Stimulated activated CD4-positive, alpha-beta T cell treated with anti-CD3 and anti-CD28 coated beads, Interleukin-4, amount 100 ng/mL, for 1 hour (primary cell): ENCODE results near the gene TBC1D17.
"Not testable (repeated sequence)": the region's sequence is repeated elsewhere in the genome, so short reads cannot be mapped to it uniquely, and the experiment has no call there.

Source experiments
- DNase-seq: peaks from one replicate; pipeline ENCODE4 v3.0.0-alpha.2; 2020

Gene TBC1D17

DNA sequence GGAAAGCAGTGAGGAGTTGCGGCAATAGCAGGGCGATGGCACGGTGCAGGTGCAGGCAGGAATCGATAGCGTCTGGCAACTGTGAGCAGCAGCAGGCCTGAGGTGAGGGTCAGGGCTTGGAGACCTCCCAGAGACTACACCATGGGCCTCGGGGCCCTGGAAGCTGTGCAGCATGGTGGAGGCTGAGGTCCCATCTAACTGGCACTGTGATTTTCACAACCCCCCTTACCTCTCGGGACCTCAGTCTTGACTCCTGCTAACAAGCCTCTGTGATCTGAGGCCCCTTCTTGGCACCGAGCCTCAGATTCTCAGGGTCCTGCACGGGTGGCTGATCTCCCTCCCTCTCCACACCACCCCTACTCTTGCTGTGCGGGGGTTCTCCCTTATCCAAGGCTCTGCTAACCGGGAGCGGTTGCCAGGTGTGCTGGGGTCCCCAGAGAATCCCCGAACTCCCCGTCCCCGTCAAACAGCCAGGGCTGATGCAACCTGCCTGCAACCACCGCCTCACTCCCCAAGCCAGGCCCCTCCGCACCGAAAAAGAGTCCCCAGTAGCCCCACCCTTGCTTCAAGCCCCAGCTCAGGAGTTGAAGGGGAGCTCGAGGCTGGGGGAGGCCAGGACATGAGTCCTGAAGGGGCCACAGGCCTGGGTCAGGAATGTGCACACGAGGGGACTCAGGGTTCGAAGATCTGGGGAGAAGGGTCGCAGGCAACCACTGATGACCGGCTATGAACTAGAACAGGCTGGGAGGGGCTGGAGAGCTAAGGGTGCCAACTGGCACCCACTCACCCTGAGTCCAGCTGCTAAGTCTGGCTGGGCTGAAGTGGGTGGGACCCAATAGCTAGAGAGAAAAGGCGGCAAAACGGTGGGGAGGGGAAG lies 46.7 kb downstream of the TBC1D17 start:
- no peak for DNase-seq

DNA sequence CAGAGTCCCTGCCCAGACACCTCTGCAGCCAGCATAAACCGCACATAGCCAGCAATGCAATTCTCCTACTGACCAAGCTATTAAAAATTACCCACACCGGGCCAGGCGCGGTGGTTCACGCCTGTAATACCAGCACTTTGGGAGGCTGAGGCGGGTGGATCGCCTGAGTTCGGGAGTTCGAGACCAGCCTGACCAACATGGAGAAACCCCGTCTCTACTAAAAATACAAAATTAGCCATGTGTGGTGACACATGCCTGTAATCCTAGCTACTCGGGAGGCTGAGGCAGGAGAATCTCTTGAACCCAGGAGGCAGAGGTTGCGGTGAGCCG lies 47.3 kb downstream of the TBC1D17 start:
- not testable (repeated sequence) for DNase-seq

GRCh38 chr19:49925486-49925885 lies 48.0 kb downstream of the TBC1D17 start:
- DNase-seq = no peak

GRCh38 chr19:49926515-49926914 lies 49.0 kb downstream of the TBC1D17 start:
- no peak for DNase-seq

DNA sequence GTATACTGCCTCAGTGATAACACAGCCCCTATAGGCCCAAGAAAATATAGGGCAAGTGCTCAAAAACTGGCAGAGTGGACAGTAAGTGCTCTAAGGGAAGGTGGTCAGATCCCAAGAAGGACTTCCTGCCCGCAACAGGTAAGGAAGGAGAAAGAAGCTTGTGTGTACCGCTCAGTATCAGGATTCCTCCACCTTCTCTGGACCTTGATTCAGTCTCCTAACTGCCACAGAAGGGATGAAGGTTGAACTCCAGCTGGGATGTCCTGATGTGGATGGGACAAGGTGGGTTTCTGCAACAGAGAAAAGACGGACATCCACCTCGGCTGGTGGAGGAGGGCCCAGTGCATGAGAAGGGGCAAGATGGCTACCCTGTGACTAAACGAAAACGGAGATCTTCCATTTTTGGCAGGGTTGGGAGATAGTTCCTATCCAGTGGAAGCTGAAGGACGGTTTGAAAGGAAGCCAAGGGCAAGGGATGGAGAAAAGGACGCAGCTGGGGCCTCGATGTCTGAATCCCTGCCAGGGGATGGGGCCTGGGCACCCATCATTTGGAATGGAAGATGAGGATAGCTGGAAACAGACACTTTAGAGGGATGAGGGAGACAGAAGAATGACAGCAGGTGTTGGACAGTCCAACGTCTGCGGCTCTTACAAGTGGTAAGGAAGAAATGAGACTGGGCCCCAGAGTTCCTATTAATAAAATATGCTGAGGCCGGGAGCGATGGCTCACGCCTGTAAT lies 50.2 kb downstream of the TBC1D17 start:
- DNase-seq = no peak

- DNase-seq = peak; percentile 95
Measured at GRCh38 chr19:49929121-49929610, 51.7 kb downstream of the TBC1D17 start, which contains the start of the genes ATF5 and NUP62. Gene ATF5, plus strand, starts transcription at chr19:49929205. Its CDS starts 1,646 bp downstream, at chr19:49930851. Gene NUP62, minus strand, starts transcription at chr19:49929504. Its CDS starts 19,697 bp downstream, at chr19:49909807.

DNA sequence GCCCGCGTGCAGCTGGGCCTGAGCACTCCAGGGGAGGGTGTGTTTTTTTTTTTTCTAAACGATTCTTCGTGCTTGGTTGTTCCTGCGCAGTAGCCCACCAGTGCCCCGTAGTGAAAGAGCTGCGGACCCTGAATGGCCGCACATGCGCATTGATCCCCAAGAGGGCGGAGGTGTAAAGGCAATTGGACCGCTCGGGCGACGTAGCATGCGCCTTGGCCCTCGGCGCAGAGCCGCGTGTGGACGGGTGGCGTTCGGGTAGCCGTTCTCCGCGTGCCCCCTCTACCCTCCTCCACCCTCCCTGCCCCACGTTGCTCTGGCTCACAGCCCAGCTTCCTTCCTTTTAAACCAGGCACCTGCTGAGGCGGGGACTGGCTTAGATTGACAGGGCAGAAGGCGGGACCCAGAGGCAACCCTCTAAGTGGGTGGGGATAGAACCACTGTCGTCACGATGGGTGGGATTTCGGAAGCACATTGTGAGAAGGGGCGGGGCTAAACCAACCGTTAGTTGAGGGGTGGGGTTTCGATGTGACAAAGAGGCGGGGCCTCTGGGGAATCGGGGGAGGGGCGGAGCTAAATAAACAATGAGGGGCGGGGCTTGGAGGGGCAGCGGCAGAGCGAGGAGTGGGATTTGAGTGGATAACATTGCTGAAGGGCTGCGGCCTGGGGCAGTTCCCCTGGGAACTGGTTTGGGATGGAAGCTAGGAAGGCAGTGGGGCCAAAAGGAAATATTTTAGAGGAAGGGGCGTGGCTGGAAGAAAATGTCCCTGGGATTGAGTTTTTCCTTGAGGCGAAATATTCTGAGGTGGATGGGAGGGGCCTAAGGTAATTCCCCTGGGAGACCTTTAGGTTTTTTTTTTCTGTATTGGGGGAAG lies 52.3 kb downstream of the TBC1D17 start:
- peak; percentile 88 for DNase-seq

- no peak for DNase-seq
Measured at GRCh38 chr19:49930483-49931011, 53.0 kb downstream of the TBC1D17 start.

DNA sequence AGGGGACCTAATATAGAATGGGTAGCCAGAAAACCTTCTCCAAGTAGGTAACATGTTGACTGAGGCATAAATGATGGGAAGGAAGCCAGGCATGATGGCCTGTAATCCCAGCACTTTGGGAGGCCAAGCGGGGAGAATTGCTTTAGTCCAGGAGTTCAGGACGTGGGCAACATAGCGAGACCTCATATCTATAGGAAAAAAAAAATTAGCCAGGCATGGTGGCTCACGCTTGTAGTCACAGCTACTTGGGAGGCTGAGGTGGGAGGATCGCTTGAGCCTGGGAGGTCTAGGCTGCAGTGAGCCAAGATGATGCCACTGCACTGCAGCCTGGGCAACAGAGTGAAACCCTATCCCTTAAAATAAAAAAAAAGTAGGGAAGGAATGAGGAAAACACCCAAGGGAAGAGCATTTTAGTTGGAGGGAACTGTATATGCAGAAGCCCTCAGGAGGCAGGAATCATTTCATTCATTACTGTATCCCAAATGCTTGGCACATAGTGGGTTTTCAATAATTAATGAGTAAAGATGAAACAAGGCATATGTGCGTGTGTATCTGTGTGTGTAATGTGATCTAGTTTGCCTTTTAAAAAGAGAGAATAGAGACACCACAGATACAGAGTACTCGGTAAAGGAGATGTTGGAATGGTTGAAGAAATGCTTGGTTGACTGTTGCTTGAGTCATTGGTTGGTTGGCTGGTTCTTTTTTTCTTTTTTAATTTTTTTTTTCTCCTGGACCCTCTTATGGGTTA lies 54.0 kb downstream of the TBC1D17 start:
- DNase-seq = no peak

DNA sequence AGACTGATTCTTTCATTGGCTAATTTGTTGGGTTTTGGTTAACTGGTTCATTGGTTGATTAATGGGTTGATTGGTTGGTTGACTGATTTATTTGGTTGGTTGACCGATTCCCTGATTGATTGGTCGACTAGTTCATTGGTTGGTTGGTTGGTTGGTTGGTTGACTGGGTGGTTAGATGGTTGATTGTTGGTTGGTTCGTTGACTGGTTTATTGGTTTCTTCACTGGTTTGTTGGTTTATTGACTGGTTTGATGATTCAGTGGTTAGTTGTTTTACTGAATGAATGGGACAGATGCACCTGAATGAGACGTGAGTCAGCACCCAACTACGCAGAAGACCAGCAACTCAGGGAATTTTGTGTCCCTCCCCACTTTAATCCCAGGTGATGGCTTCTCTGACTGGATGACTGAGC lies 54.5 kb downstream of the TBC1D17 start:
- DNase-seq = no peak

- DNase-seq = no peak
Measured at GRCh38 chr19:49932731-49933131, 55.2 kb downstream of the TBC1D17 start.

DNA sequence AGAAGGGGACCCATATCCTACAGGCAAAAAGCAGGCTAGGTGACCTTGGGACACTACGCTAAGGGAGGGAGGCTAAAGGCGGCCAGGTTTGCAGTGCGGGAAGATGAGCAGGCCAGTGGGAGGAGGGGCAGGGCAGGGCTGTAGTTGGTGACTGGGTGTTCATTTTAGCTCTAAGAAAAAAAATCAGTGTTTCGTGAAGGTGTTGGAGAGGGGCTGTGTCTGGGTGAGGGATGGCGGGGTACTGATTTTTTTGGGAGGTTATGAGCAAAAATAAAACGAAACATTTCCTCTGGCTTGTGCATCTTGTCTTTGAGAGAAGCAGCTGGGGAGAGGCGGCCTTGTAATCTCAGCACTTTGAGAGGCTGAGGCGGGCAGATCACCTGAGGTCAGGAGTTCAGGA lies 56.1 kb downstream of the TBC1D17 start:
- DNase-seq = no peak

GRCh38 chr19:49936549-49936948 lies 59.0 kb downstream of the TBC1D17 start:
- DNase-seq = no peak

- DNase-seq = peak; percentile 80
Measured at GRCh38 chr19:49937750-49938381, 60.4 kb downstream of the TBC1D17 start.
